ENCODE data around the gene CAVIN2.

DNA sequence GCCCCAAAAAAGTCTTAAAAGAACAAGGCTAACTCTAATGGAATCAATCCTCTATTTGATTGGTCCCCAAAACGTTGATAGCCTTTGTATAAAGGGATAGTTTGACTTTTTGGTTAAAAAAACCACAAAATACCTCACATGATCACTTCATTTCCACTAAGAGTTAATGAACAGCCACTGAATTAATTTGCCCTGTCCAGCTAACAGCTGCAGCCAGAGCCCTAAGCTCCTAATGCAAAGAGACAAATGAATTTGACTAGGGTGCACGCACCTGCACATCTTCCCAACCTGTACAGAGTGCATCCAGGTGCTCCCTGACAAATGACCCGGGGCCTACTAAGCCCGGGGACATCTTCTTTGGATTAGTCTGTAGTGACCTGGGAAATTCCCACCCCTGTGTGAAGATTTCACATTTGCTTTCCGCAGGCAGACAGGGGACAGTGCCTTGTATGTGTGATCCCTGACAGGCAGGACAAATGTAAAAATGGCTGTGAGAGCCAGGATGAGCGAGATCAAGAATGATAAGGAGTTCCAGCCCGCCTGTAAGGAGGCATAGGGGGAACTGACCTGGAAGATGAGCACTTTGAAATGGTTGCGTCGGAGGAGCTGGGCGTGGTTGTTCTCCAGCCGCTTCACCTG is 893 bp downstream of the CAVIN2 start:
- no peak for TF ChIP-seq EZH2 (IDR thresholded peaks at IDR 0.05; ENCODE audit: low read depth)
- TF ChIP-seq, protein P1, sequence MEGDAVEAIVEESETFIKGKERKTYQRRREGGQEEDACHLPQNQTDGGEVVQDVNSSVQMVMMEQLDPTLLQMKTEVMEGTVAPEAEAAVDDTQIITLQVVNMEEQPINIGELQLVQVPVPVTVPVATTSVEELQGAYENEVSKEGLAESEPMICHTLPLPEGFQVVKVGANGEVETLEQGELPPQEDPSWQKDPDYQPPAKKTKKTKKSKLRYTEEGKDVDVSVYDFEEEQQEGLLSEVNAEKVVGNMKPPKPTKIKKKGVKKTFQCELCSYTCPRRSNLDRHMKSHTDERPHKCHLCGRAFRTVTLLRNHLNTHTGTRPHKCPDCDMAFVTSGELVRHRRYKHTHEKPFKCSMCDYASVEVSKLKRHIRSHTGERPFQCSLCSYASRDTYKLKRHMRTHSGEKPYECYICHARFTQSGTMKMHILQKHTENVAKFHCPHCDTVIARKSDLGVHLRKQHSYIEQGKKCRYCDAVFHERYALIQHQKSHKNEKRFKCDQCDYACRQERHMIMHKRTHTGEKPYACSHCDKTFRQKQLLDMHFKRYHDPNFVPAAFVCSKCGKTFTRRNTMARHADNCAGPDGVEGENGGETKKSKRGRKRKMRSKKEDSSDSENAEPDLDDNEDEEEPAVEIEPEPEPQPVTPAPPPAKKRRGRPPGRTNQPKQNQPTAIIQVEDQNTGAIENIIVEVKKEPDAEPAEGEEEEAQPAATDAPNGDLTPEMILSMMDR (conservative IDR thresholded peaks at IDR 0.05) = no peak

Measured in PC-9 (cell line).